HEK293T (cell line): ENCODE data around the gene KRTAP10-8.
"Not testable (repeated sequence)": the region's sequence is repeated elsewhere in the genome, so short reads cannot be mapped to it uniquely, and the experiment has no call there.

ENCODE experiments used
- CTCF ChIA-PET: fragments of 350-600 bp; formaldehyde crosslinking; extraction: SDS; loops from one replicate; lab custom pipeline; 2021; ENCODE audit warnings: antibody characterized with exemption, inconsistent platforms; lab: Yijun Ruan, JAX
- POLR2A ChIA-PET: fragments of 350-600 bp; formaldehyde crosslinking; extraction: SDS; loops from one replicate; lab custom pipeline; 2020; ENCODE audit warnings: antibody characterized with exemption, inconsistent platforms; lab: Yijun Ruan, JAX
- DNase-seq: peaks from one replicate; pipeline ENCODE4 v3.0.0; 2012; ENCODE audit warnings: mixed read lengths; ENCODE audit errors: extremely low spot score
- ARNT ChIP-seq: fragments of 450-650 bp; IDR thresholded peaks from 2 replicates; pipeline ENCODE4 v1.6.1; 2017; ENCODE audit warnings: mild to moderate bottlenecking
- BHLHE40 ChIP-seq: fragments of 450-650 bp; IDR thresholded peaks from 2 replicates; pipeline ENCODE4 v1.6.1; 2016; ENCODE audit warnings: mild to moderate bottlenecking, moderate library complexity, borderline replicate concordance
- CTBP1 ChIP-seq: fragments of 450-650 bp; IDR thresholded peaks from 2 replicates; pipeline ENCODE4 v1.6.1; 2016; ENCODE audit warnings: borderline replicate concordance
- ELF4 ChIP-seq: fragments of 450-650 bp; IDR thresholded peaks from 2 replicates; pipeline ENCODE4 v1.6.1; 2017; ENCODE audit warnings: antibody characterized with exemption
- FOXA1 ChIP-seq: fragments of 450-650 bp; IDR thresholded peaks from 2 replicates; pipeline ENCODE4 v1.6.1; 2016; ENCODE audit warnings: mild to moderate bottlenecking
- FOXK2 ChIP-seq: fragments of 450-650 bp; IDR thresholded peaks from 2 replicates; pipeline ENCODE4 v1.6.1; 2016; ENCODE audit warnings: mild to moderate bottlenecking
- FOXM1 ChIP-seq: fragments of 450-650 bp; IDR thresholded peaks from 2 replicates; pipeline ENCODE4 v1.6.1; 2017; ENCODE audit warnings: mild to moderate bottlenecking, borderline replicate concordance
- HDGF ChIP-seq: fragments of 450-650 bp; IDR thresholded peaks from 2 replicates; pipeline ENCODE4 v1.6.1; 2017; ENCODE audit warnings: antibody characterized with exemption, borderline replicate concordance
- L3MBTL2 ChIP-seq: fragments of 450-650 bp; conservative IDR thresholded peaks from 2 replicates; pipeline ENCODE4 v1.6.1; 2016; ENCODE audit warnings: mild to moderate bottlenecking
- LEF1 ChIP-seq: fragments of 450-650 bp; IDR thresholded peaks from 2 replicates; pipeline ENCODE4 v1.6.1; 2017; ENCODE audit warnings: mild to moderate bottlenecking, borderline replicate concordance
- NFRKB ChIP-seq: fragments of 450-650 bp; IDR thresholded peaks from 2 replicates; pipeline ENCODE4 v1.6.1; 2016; ENCODE audit warnings: mild to moderate bottlenecking, moderate library complexity
- SP1 ChIP-seq: fragments of 450-650 bp; IDR thresholded peaks from 2 replicates; pipeline ENCODE4 v1.6.1; 2017
- SUZ12 ChIP-seq: fragments of 450-650 bp; IDR thresholded peaks from 2 replicates; pipeline ENCODE4 v1.6.1; 2016; ENCODE audit warnings: mild to moderate bottlenecking
- TARDBP ChIP-seq: fragments of 450-650 bp; IDR thresholded peaks from 2 replicates; pipeline ENCODE4 v1.6.1; 2016
- ZNF384 ChIP-seq: fragments of 450-650 bp; IDR thresholded peaks from 2 replicates; pipeline ENCODE4 v1.6.1; 2016
- TF ChIP-seq, protein P1 (sequence below): fragments of 450-650 bp; IDR thresholded peaks from 2 replicates; pipeline ENCODE4 v1.6.1; 2016

Gene KRTAP10-8

DNA sequence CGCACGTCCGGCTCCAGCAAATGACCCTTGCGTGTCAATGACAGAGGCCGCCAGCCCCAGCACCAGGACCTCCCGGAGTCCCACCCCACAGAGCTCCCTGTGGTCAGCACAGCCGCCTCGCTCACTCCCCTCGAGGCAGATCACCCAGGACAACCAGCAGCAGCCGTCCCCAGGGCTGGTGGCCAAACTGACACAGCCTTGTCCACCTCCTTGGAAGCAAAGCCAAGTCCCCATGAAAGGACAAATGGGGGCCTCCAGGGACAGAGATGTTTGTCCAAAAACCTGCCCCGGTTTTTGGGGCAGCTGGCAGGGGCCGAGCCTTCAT, 27.4 kb downstream of the KRTAP10-8 start:
- POLR2A ChIA-PET, result no interaction called here
- DNase-seq, result no peak
- TF ChIP-seq HDGF (no peak), CTBP1 (no peak), BHLHE40 (no peak), L3MBTL2 (no peak), SUZ12 (no peak), NFRKB (no peak), ELF4 (no peak), FOXK2 (no peak), FOXA1 (no peak), LEF1 (no peak), ZNF384 (no peak), TARDBP (no peak), SP1 (no peak), ARNT (no peak), FOXM1 (no peak)
- TF ChIP-seq, protein P1, sequence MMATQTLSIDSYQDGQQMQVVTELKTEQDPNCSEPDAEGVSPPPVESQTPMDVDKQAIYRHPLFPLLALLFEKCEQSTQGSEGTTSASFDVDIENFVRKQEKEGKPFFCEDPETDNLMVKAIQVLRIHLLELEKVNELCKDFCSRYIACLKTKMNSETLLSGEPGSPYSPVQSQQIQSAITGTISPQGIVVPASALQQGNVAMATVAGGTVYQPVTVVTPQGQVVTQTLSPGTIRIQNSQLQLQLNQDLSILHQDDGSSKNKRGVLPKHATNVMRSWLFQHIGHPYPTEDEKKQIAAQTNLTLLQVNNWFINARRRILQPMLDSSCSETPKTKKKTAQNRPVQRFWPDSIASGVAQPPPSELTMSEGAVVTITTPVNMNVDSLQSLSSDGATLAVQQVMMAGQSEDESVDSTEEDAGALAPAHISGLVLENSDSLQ, result no peak
- CTCF ChIA-PET, result no interaction called here

DNA sequence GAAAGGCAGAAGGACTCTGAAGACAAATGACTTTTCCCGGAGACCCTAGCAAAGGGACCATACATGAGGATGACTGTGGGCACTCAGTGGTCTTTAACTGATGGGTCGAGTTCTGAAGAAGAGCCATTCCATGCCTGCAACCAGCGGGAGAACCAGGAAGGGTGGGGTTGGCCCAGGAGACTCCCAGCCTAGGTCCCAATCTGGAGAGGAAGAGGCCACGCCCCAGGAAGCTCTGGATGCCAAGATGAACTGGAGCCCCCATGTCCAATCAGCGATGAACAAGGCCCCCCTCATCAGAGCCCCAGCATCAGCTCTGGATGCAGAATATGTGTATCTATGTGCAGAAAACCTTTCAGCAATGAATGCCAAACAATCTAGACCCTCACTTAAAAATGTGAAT, 28.9 kb downstream of the KRTAP10-8 start:
- no peak for DNase-seq
- no peak for TF ChIP-seq ZNF384
- TF ChIP-seq, protein P1, result no peak
- TF ChIP-seq SUZ12, result no peak
- TF ChIP-seq FOXK2, result no peak
- TF ChIP-seq CTBP1, result no peak
- no peak for TF ChIP-seq L3MBTL2
- TF ChIP-seq FOXA1, result no peak
- TF ChIP-seq FOXM1, result no peak
- no peak for TF ChIP-seq HDGF
- TF ChIP-seq LEF1, result no peak
- no peak for TF ChIP-seq ELF4
- no peak for TF ChIP-seq TARDBP
- no peak for TF ChIP-seq SP1
- TF ChIP-seq ARNT, result no peak
- TF ChIP-seq BHLHE40, result no peak
- CTCF ChIA-PET, result no interaction called here
- POLR2A ChIA-PET, result no interaction called here

DNA sequence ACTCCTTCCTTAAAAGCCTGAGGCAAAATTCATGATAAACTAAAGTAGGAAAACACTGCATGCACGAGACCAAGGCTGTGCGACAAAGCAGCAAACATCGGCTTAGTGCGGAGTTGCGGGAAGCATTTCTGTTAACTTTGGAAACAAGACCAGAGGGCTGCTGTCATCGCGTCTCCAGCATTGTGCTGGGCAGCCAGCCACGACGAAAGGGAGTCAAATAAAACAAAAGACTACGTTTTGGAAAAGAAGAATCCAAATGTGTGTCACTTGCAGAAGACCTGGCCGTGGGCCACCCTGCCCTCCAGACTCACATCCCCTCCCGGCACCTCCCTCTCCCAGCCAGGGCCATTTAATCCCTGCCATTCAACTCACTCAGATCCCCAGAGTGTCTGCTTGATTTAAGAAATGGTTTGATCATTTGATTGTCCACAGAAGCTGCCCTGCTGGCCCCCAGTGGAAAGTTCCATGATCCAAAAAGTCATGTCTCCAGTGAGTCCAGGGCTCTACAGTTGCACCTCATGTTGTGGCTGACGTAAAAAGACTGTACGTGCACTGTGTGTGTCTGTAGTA, 31.9 kb downstream of the KRTAP10-8 start:
- POLR2A ChIA-PET, result no interaction called here
- no peak for TF ChIP-seq FOXK2
- no peak for TF ChIP-seq CTBP1
- TF ChIP-seq SP1, result no peak
- TF ChIP-seq ZNF384, result no peak
- TF ChIP-seq TARDBP, result no peak
- TF ChIP-seq L3MBTL2, result no peak
- TF ChIP-seq HDGF, result no peak
- TF ChIP-seq ARNT, result no peak
- TF ChIP-seq FOXA1, result no peak
- TF ChIP-seq SUZ12, result no peak
- no peak for TF ChIP-seq ELF4
- no peak for TF ChIP-seq LEF1
- no peak for TF ChIP-seq NFRKB
- TF ChIP-seq BHLHE40, result no peak
- TF ChIP-seq FOXM1, result no peak
- TF ChIP-seq, protein P1, result no peak
- CTCF ChIA-PET, result no interaction called here
- DNase-seq, result no peak

- POLR2A ChIA-PET, result no interaction called here
- TF ChIP-seq SP1 (no peak), ARNT (no peak), ELF4 (no peak), NFRKB (no peak), LEF1 (no peak), BHLHE40 (no peak), TARDBP (no peak), HDGF (no peak), FOXM1 (no peak), CTBP1 (no peak), FOXA1 (no peak), ZNF384 (no peak), L3MBTL2 (no peak), SUZ12 (no peak), FOXK2 (no peak)
- TF ChIP-seq, protein P1, result no peak
- DNase-seq, result no peak
- CTCF ChIA-PET, result no interaction called here
Measured at GRCh38 chr21:44644878-44645277, 33.0 kb downstream of the KRTAP10-8 start.

- DNase-seq, POLR2A ChIA-PET, CTCF ChIA-PET: not testable (repeated sequence)
Measured at GRCh38 chr21:44646366-44647221, 34.7 kb downstream of the KRTAP10-8 start, which contains the start of gene KRTAP10-11. Gene KRTAP10-11, plus strand, starts transcription at chr21:44646414. Its CDS starts 45 bp downstream, at chr21:44646459.
